ENCODE measurements around the gene CYLD.

Gene CYLD

GRCh38 chr16:50711862-50712559 is 29.9 kb upstream of the CYLD start:
- no peak for DNase-seq

GRCh38 chr16:50712560-50712898 is 29.4 kb upstream of the CYLD start:
- no peak for DNase-seq

- no peak for DNase-seq
These were observed 28.9 kb upstream of the CYLD start for GRCh38 chr16:50712956-50713355.

GRCh38 chr16:50717091-50717490 is 24.8 kb upstream of the CYLD start:
- DNase-seq: no peak

- DNase-seq: no peak
These were observed 24.4 kb upstream of the CYLD start for GRCh38 chr16:50717494-50717893.

GRCh38 chr16:50718061-50718760 is 23.7 kb upstream of the CYLD start:
- no peak for DNase-seq

GRCh38 chr16:50718761-50719400 is 23.0 kb upstream of the CYLD start:
- DNase-seq: no peak

GRCh38 chr16:50719401-50720337 is 22.2 kb upstream of the CYLD start:
- DNase-seq: no peak

GRCh38 chr16:50721549-50722404 is 20.1 kb upstream of the CYLD start:
- DNase-seq: no peak

- DNase-seq: no peak
These were observed 19.5 kb upstream of the CYLD start for GRCh38 chr16:50722405-50722737.

- no peak for DNase-seq
These were observed 18.9 kb upstream of the CYLD start for GRCh38 chr16:50722960-50723359.

- no peak for DNase-seq
These were observed 17.6 kb upstream of the CYLD start for GRCh38 chr16:50724306-50724705.

- DNase-seq: no peak
These were observed 10.5 kb upstream of the CYLD start for GRCh38 chr16:50731130-50731988.

GRCh38 chr16:50731989-50732832 is 9.7 kb upstream of the CYLD start:
- DNase-seq: no peak

- DNase-seq: no peak
These were observed 8.4 kb upstream of the CYLD start for GRCh38 chr16:50733468-50733867.

- no peak for DNase-seq
These were observed 6.2 kb upstream of the CYLD start for GRCh38 chr16:50735629-50736122.

GRCh38 chr16:50736448-50736847 is 5.4 kb upstream of the CYLD start:
- no peak for DNase-seq

GRCh38 chr16:50737420-50737959 is 4.4 kb upstream of the CYLD start:
- DNase-seq: no peak

GRCh38 chr16:50739031-50739430 is 2.9 kb upstream of the CYLD start:
- DNase-seq: no peak

- DNase-seq: no peak
These were observed 1.1 kb upstream of the CYLD start for GRCh38 chr16:50740736-50741135.
